NCI-H748 (cell line): ENCODE data around the gene PIGH.
"Not testable (repeated sequence)": the region's sequence is repeated elsewhere in the genome, so short reads cannot be mapped to it uniquely, and the experiment has no call there.

Source experiments
- DNase-seq: peaks from one replicate; lab custom pipeline; 2025; ENCODE audit not compliant: unreplicated experiment; lab: John Stamatoyannopoulos, UW

Gene PIGH

GRCh38 chr14:67553547-67553946, 46.5 kb downstream of the PIGH start:
- no peak for DNase-seq

- no peak for DNase-seq
These were observed 48.1 kb downstream of the PIGH start for GRCh38 chr14:67551940-67552339.

GRCh38 chr14:67551123-67551522, 48.9 kb downstream of the PIGH start:
- DNase-seq: no peak

GRCh38 chr14:67549734-67550133, 50.3 kb downstream of the PIGH start:
- DNase-seq: no peak

- DNase-seq: no peak
These were observed 52.8 kb downstream of the PIGH start for GRCh38 chr14:67547224-67547780.

GRCh38 chr14:67544590-67544989, 55.5 kb downstream of the PIGH start:
- no peak for DNase-seq

- DNase-seq: not testable (repeated sequence)
These were observed 57.4 kb downstream of the PIGH start for GRCh38 chr14:67542620-67543019.

GRCh38 chr14:67541448-67542387, 58.4 kb downstream of the PIGH start:
- no peak for DNase-seq
